SK-N-SH treated with all-trans-retinoic acid at 6 μM for 48 hours (cell line): ENCODE measurements around the gene MOV10L1.

Source experiments
- GLIS3 ChIP-seq: fragments of 250-450 bp; sonication (Bioruptor Pico); IDR thresholded peaks from 2 replicates; pipeline ENCODE4 v1.5.0; 2020; ENCODE audit warnings: mild to moderate bottlenecking, moderate library complexity
- ZNF565 ChIP-seq: fragments of 450-650 bp; formaldehyde crosslinking; conservative IDR thresholded peaks from 2 replicates; pipeline ENCODE4 v1.5.0; 2020; ENCODE audit warnings: low read depth, mild to moderate bottlenecking, moderate library complexity
- TF ChIP-seq, protein P1 (sequence below): fragments of 250-450 bp; sonication (Bioruptor Pico); IDR thresholded peaks from 2 replicates; pipeline ENCODE4 v1.8.0; 2021; ENCODE audit warnings: low read depth, mild to moderate bottlenecking, moderate library complexity, borderline replicate concordance
- TF ChIP-seq, protein P2 (sequence below): fragments of 250-450 bp; sonication (Bioruptor Pico); IDR thresholded peaks from 2 replicates; pipeline ENCODE4 v1.8.0; 2020; ENCODE audit warnings: mild to moderate bottlenecking, moderate library complexity, borderline replicate concordance

DNA sequence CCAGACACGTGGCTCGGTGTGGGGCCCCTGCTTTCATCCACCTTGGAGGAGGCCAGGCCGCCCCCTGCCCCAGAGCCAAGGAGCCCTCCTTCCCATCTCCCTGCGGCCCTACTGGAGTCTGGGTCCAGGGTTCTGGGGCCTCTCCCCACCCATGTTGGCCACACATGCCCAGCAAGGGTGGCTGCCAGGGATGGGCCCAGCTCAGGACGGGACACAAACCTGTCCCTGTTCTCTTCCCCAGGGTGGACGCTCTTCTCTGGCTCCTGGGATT lies 85.3 kb downstream of the MOV10L1 start:
- no peak for TF ChIP-seq ZNF565 (CRISPR knock-in tag)
- TF ChIP-seq, protein P1, sequence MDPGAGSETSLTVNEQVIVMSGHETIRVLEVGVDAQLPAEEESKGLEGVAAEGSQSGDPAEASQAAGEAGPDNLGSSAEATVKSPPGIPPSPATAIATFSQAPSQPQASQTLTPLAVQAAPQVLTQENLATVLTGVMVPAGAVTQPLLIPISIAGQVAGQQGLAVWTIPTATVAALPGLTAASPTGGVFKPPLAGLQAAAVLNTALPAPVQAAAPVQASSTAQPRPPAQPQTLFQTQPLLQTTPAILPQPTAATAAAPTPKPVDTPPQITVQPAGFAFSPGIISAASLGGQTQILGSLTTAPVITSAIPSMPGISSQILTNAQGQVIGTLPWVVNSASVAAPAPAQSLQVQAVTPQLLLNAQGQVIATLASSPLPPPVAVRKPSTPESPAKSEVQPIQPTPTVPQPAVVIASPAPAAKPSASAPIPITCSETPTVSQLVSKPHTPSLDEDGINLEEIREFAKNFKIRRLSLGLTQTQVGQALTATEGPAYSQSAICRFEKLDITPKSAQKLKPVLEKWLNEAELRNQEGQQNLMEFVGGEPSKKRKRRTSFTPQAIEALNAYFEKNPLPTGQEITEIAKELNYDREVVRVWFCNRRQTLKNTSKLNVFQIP (CRISPR knock-in tag), result no peak
- no peak for TF ChIP-seq GLIS3
- TF ChIP-seq, protein P2, sequence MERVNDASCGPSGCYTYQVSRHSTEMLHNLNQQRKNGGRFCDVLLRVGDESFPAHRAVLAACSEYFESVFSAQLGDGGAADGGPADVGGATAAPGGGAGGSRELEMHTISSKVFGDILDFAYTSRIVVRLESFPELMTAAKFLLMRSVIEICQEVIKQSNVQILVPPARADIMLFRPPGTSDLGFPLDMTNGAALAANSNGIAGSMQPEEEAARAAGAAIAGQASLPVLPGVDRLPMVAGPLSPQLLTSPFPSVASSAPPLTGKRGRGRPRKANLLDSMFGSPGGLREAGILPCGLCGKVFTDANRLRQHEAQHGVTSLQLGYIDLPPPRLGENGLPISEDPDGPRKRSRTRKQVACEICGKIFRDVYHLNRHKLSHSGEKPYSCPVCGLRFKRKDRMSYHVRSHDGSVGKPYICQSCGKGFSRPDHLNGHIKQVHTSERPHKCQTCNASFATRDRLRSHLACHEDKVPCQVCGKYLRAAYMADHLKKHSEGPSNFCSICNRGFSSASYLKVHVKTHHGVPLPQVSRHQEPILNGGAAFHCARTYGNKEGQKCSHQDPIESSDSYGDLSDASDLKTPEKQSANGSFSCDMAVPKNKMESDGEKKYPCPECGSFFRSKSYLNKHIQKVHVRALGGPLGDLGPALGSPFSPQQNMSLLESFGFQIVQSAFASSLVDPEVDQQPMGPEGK (CRISPR knock-in tag), result no peak
